Epithelial cell of prostate (primary cell): ENCODE data around the gene ERN1.

ENCODE experiments used
- DNase-seq: peaks from one replicate; pipeline ENCODE4 v3.0.0-alpha.2; 2011; ENCODE audit warnings: low read depth, low spot score
- H3K27ac ChIP-seq: fragments of 450-650 bp; 2 replicates; pipeline ENCODE4 v1.5.1; 2017; ENCODE audit warnings: mild to moderate bottlenecking

ERN1 gene

DNA sequence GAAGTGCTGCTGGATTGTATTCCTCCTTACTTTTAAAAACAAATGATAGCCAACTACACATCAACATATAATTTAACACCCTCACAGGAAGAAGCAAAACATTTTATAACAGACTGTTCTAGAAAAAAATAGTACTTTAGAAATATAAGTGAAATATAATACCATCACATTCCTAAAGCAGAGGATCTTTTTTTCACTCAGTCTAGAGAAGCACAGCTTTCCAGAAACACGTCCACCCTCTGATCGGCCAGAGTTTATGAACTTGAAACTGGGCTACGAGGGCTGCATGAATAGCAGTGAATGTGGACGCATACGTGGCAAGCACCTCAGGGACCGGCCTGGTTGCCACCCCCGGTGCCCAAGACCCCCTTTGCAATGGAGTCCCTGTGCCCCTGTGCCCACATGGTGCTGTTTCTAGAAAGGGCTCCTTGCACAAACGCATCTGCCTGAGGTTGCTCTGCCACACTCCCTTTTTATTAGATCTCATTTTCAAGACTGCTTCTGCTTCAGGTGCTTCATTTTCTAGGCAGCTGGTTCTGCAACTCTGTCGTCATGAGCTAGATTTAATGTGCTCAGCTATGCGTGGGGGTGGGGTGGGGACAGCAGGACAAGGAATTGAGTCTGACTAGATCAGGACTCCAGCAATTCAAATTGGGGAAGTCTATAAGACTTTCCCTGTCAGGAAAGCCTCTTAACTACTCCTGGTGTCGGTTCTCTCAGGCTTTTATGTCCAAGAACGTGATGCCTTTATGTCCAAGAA lies 29.1 kb upstream of the ERN1 start:
- DNase-seq = no peak
- H3K27ac ChIP-seq = no peak overlapping the region

DNA sequence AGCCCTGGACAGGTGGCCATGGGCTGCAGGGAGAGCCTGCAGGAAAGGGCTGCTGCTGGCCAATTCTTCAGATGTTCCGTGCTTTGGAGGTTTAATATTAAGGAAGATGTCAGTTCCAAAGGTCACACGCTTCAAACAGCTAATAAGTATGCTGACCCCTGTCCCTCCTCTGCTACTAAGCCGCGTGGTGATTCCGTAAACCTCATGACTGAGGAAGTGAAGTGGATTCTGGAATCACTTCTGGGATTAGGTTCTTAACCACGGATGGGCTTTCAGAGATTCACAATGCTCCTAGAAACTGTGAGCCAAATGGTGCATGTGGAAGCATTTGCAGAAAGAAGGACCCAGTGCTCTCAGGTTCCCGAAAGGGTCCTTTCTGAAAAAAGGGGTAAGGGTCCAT lies 28.5 kb upstream of the ERN1 start:
- H3K27ac ChIP-seq = no peak overlapping the region
- DNase-seq = no peak

DNA sequence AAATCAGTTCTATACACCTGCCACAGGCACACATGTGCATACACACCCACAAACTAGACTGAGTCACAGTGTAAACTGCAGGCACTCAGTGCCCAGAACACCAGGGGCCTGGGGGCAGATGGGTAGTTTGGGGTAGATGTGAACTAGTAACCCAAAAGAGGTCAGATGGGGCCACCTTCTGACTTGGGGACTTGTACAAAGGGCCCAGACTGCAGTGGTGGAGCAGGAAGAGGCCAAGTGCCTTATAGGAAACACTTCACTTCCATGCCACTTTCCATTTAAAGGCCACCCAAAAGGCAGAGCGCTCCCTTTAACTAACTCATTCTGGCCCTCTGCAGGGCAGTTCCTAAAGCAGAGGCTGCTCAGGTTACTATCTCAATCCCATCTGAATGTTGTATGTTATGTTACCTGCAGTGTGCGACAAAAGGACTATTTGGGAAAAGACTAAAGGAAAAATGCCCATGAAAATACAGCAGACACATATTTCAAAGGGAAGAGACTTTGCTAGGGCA lies 27.8 kb upstream of the ERN1 start:
- no peak overlapping the region for H3K27ac ChIP-seq
- DNase-seq = no peak

DNA sequence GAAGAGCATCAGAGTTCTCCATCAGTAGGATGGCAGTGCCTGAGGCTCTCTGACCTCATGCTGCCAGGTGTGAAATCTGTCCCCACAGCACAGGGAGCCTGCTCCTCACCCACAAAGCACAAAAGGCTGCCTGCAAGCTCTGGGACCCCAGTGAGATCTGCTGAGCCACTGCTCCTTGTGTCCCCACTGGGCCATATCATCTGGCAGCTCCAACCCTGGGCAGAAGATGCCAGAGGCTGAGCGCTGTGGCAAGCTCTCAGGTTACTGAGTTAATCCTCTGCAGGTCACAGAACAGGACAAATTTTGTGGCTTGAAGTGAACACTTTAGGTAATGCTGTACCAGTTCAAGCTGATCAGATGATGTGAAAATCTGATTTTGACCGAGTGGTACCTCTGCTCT lies 26.7 kb upstream of the ERN1 start:
- no peak overlapping the region for H3K27ac ChIP-seq
- DNase-seq = no peak

DNA sequence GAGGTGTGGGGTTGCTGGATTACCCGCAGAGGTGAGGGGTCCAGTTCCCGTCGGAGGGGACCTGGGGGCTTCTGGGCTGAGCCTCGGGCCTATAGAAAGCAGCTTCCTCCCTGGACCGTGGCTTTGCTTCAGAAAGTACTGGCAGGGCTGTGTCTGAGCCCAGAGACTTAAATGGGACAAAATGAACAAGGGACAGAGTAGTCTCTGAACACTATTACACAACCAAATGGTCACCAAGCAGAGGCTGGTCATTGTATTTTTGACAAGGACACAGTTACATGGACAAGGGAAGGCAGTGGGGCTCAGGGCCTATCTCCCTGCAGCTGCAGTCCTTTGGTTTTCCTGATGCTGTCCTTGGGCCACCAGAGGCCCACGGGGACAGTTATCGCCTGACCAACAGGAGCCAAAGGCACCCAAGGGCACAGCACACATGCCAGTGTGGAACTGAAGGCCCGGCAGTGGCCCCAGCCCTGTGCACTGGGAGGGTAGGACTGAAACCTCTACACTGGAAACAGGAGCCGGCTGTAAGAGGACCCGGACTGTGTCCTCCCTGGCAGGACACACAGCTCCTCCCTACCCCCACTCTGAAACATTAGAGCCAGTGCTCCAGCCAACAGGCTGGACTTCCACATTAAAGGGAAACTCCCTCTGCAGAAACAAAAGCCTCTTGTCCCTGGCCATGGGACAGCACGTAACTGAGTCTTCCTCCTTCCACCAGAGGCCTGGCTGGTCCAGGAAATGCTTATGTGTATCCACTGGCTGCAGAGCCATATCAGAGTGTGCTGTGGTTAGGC lies 26.0 kb upstream of the ERN1 start:
- H3K27ac ChIP-seq = no peak overlapping the region
- no peak for DNase-seq

DNA sequence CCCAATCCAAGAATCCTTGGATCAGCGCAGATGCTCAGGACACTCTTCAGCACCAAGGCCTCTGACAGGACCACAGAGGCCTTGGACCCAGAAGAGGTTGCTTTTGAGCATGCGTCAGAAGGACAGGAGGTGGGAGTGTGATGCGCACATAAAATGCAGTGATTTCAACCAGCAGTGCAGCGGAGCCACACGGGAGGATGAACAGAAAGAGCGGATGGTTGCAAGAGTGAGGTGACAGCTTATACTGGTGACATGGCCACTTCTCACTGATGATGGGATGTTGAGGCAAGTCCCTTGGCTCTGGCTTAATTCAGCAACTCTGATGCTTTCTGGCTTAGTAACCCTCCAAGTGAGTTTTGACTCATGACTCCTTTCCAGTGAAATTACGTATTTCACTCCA lies 25.2 kb upstream of the ERN1 start:
- H3K27ac ChIP-seq = no peak overlapping the region
- no peak for DNase-seq

DNA sequence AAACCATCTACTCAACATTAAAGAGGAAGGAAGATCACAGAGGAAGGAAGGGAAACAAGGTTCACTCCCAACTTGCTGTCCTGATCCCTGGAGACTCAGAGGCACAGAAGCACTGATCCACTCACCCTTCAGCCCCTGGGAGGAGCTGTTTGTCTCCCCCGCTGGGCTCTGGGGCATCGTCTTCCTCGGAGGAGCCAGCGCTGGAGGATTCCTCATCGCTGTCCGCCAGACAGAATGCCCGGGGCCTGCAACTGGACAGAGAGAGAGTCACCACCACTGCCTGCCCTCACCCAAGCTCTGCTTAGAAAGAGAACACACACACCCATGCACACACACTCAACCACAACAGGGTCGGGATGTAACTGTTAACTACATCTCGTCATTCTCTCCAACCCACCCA lies 24.8 kb upstream of the ERN1 start:
- no peak for DNase-seq
- H3K27ac ChIP-seq = no peak overlapping the region

DNA sequence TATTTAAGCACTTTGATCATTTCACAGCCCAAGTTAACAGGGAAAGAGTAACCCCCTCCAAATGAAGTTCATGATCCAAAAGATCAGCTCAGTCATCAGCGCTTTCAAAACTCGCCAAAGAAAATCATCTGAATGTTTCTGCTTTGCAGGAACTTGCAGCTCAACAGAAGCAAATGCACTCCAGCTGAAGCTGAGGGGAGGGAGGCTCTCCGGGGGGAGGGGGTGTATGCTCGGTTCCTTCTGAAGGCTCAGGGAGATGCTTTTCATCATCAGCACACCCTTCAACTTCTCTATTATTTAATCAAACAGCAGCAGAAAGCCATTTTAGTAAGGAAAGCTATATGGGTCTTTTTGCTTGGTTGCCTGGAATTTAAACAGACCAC lies 24.4 kb upstream of the ERN1 start:
- no peak for DNase-seq
- no peak overlapping the region for H3K27ac ChIP-seq

DNA sequence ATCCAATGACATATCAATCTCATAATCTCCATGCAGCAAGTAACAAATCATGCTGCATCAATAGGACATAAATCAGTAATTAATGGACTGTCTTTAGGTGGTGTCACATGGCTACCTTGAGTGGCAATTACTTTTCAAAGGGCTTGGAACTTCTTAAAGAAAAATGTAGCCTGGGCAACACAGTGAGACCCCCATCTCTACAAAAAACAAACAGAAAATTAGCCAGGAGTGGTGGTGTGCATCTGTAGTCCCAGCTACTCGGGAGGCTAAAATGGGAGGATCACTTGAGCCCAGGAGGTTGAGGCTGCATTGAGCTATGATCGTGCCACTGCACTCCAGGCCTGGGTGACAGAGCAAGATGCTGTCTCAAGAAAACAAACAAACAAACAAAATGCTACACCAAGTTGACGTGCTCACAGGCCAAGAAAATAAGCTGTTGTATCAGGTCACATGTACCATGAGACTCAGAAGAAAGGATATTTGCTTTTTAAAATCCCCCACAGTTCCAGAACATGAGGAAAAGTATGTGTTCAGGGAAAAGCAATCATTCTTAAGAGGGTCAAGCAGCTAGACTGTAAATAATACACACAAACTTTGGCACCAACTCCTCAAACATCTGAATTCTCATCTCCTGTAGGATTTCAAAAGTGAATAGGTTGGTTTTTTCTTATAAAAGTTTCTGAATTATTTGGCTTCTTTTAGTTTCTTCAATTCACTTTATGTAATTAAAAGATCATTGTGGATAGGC lies 23.8 kb upstream of the ERN1 start:
- DNase-seq = no peak
- H3K27ac ChIP-seq = no peak overlapping the region

DNA sequence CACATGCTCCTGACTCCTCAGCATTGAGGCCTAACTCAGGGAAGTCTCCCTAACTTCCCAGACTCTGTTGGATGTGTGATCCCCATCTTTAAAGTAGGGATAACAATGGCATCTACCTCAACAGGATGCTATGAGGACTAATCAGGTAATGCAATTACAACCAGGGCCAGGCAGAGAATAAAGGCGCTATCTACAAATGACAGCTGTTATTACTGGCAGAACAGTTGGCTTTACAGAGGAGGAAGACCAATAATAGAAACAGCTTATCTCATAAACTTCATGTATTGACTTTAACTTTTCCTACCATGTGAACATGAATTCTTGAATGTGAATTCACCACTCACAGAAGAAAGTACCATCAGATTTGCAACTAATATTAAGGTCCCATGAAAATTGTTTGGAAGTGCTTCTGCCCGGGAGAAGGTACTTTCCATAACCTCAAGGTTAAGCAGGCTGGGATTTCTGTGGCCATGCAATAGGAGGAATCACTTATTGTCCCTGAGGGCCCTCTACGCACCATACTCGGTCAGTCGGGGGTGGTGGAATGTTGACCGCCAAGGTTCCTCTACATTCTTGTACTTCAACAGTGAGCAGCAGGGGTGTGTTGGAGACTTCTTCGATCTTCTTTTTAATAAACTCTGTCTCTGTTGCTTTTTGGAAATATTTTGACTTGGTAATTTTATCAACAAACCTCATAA lies 22.6 kb upstream of the ERN1 start:
- H3K27ac ChIP-seq = no peak overlapping the region
- DNase-seq = no peak

DNA sequence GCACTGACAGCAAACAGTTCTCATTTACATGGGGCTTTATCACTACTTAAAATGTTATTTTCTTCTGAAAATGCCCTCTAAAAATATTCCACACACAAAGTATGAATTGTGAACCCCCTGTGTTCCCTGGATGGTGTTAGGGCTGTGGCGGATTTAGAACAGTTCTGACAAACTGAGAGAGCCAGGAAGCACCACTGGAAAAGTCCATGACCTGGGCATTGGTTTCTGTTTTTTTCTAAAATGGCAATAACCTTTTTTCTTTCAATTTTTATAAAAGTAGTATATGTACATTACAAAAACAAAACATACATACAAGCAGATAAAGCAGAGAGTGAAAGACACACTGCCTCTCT lies 21.0 kb upstream of the ERN1 start:
- no peak for DNase-seq
- H3K27ac ChIP-seq = no peak overlapping the region

DNA sequence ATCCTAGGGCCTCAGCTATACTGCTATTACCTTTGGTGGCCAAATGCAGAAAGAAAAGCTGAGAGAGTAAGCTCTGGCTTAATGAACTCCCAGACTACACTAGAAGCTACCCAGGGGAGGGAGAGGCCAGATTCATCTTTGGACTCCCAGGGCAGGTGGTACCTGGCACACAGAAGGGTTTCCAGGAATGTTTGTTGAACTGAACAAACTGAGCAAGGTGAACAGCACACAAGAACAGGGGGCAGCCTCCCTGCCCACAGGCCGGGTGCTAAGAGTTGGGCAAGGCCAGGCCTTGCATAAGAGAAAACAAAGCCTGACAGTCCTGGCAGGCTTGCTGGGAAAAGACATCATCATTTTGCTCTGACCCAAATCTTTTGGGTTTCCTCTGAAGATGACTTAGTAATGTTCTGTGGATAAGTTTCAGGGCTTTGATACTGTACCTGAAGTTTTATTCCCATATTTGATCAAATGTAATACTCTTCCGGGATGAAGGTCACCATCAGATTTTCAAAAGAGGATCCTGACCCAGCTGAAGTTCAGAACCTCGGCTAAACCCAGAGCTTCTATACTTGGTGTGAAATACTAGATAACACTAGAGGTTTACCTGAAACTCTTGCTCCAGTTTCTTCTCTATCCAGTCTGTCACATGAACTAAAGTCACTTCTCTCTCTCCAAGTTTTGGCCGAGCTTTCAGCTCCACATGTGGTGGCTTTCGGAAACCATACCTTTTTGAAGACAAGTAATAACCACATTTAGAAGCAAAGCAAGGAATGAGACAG lies 20.5 kb upstream of the ERN1 start:
- no peak for DNase-seq
- no peak overlapping the region for H3K27ac ChIP-seq

DNA sequence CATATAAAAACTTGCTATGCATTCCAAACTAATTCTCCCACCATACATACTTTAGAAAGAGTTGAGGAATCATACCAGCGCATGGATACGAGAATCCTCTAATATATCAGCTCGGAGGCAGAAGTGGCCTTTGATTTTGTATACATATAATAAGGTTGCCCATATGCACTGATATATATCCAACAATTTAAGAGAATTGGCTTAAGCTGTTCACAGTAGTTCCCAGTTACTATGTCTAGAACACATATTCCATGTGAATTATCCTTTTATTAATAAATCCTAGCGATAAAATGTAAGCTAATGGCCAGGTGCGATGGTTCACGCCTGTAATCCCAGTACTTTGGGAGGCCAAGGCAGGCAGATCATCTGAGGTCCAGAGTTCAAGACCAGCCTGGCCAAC lies 19.3 kb upstream of the ERN1 start:
- peak overlapping the region; percentile 97 for H3K27ac ChIP-seq
- DNase-seq = no peak

DNA sequence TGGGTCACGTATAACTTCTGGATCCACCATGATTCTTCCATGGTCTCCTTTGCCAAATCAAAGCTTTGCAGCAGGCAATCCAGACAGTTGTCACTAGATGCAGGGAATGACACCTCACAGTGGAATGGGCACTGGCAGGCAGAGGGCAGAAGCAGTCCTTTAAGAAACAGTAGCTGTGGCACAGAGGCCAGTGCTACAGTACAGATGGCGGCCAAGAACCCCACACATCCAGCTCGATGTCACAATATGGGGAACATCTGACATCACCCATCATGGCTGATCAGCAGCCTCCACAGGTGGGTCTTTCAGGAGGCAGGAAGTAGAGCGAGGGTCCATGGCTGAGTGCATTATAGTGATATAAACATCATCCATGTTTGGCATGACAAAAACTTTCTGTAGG lies 18.8 kb upstream of the ERN1 start:
- DNase-seq = no peak
- H3K27ac ChIP-seq = peak overlapping the region; percentile 97

DNA sequence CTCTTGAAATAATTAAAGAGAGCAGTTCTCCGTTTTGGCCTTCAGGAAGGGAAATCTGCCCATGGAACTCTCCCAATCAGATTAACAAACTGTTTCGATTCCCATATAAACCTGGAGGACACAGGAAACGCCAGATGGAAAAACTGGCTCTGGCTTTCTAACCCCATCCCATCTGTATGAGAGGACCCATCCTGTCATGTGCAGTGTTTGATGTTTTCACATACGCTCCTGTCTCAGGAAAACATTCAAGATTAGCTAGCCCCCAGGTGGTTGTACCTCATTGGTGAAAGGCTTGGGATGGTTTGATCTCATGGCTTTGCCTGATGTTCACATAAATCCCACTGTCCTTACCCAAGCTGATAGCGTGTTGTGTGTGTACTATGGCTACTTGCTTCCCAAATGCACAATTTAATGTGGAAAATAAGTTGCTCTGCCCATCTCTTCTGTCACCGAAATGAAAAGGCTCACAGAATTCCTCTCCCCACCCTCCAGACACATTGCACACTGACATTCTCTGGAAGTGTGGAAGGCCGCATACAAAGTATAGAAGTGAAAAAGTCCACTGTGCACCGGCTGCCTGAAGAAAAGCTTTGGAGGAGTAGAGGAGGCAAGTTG lies 18.2 kb upstream of the ERN1 start:
- DNase-seq = no peak
- H3K27ac ChIP-seq = peak overlapping the region; percentile 97

DNA sequence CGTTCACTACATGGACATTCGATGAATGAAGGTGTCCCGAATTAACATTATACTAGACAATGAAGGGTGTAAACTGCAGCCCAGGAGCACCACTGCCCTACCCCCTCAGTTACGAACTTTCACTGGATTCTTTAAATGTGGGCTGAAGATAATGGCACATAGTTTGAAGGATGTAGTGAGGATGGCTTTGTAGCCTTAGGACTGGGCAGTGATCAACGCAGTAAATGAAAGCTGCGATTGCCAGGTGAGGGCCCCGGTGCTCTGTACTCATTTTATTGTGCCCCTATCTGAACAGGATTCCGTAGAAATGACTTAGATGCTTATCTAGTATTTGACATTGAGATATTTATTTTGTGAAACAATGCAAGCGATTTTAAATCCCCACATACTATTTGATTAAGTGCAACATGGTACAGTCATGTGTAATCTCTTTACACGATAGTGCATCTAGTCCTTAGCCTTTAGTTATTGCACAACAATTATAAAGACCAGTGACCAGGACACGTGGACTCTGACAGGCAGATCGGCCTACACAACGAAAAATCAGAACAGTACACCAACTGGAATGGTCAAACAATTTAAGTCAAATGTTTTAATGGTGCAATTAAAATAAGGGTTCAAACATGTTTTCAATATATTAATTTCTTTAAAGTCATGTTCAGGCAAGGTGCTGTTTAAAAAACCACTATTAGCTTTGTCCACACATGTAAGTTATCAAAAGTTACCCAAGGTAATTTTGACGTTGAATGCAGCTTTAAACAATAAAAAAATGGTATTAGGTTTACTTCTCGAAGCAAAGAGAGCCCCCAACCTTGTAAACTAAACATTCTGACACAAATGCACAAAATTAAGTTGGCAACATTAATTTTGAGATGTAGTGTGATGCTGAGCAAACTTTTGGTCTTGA lies 17.4 kb upstream of the ERN1 start:
- H3K27ac ChIP-seq = peak overlapping the region; percentile 97
- DNase-seq = no peak

DNA sequence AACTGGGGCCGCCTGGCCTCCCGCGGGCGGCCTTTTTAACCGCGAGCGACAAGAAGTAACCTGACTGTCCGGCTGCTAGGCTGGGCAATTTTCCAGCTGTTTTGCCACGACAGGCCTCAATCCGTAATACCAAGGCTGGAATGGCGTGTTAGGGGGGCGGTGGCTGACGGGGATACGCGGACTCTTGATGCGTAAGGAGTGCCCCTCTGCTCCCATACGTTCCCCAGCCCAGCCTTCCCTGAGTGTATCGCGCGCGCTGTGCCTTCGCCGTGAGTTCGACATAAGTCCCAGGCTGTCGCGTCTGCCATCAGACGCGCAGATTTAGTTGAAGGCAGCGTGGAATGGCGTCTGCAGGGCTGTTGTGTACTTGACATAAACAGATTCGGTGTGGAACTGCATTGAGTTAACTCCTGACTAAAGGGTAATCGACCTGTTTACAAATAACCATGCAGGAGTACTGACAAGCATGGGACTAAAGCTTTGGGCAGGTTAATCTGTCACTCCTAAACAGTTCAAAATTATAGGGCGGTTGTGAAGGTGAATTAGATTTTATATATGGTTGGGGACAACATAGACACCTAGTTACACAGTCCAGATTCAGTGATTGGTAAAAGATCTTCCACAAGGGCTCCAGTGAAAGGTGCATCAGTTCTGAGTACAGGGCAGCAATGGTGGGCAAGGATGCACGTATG lies 16.6 kb upstream of the ERN1 start:
- peak; percentile 60 for DNase-seq

More for the DNA sequence above, 16.6 kb upstream of the ERN1 start:
- peak overlapping the region; percentile 97 for H3K27ac ChIP-seq
